Mesenchymal stem cell (in vitro differentiated cells and primary cell): Measurements from ENCODE around the gene SLC9A5.

ENCODE experiments used
- DNase-seq: peaks from one replicate; pipeline ENCODE4 v3.0.0-alpha.2; 2013
- H2AFZ ChIP-seq: one replicate; pipeline ENCODE4 v1.6.1; 2013; ENCODE audit warnings: low read depth, mild to moderate bottlenecking, control low read depth, inconsistent platforms, low read length, moderate library complexity
- H2AK5ac ChIP-seq: 2 replicates; pipeline ENCODE4 v1.6.1; 2013; ENCODE audit warnings: low read length, moderate library complexity, mild to moderate bottlenecking, inconsistent platforms; ENCODE audit not compliant: severe bottlenecking
- H2BK120ac ChIP-seq: one replicate; pipeline ENCODE4 v1.6.1; 2013; ENCODE audit warnings: low read depth, mild to moderate bottlenecking, inconsistent platforms, low read length, moderate library complexity
- H2BK12ac ChIP-seq, 2 experiments: one replicate each; pipeline ENCODE4 v1.6.1; 2013; ENCODE audit warnings: inconsistent platforms in 2 of 2, low read length in 2 of 2, mild to moderate bottlenecking in 2 of 2, moderate library complexity in 2 of 2, control low read depth in 1 of 2
- H2BK15ac ChIP-seq: one replicate; pipeline ENCODE4 v1.6.1; 2013; ENCODE audit warnings: mild to moderate bottlenecking, low read depth, inconsistent platforms; ENCODE audit not compliant: poor library complexity, severe bottlenecking
- H2BK5ac ChIP-seq: 2 replicates; pipeline ENCODE4 v1.6.1; 2013; ENCODE audit warnings: low read depth, mild to moderate bottlenecking, low read length, control low read depth, inconsistent platforms; ENCODE audit not compliant: poor library complexity, severe bottlenecking
- H3K14ac ChIP-seq, 2 experiments: one replicate each; pipeline ENCODE4 v1.6.1; 2013; ENCODE audit warnings: inconsistent platforms in 2 of 2, low read length in 2 of 2, control low read depth in 1 of 2, mild to moderate bottlenecking in 1 of 2, moderate library complexity in 1 of 2
- H3K18ac ChIP-seq, 2 experiments: one replicate each; pipeline ENCODE4 v1.6.1; 2013; ENCODE audit warnings: inconsistent platforms in 2 of 2, low read length in 2 of 2, control low read depth in 1 of 2, low read depth in 1 of 2, mild to moderate bottlenecking in 1 of 2
- H3K23ac ChIP-seq, 2 experiments: one replicate each; pipeline ENCODE4 v1.6.1; 2013; ENCODE audit warnings: inconsistent platforms in 2 of 2, low read length in 2 of 2, mild to moderate bottlenecking in 2 of 2, moderate library complexity in 2 of 2, control low read depth in 1 of 2
- H3K27ac ChIP-seq: 2 replicates; pipeline ENCODE4 v1.5.1; 2013; ENCODE audit warnings: mild to moderate bottlenecking, moderate library complexity, low read length, control low read depth, inconsistent platforms; ENCODE audit not compliant: poor library complexity, severe bottlenecking
- H3K27me3 ChIP-seq, 2 experiments: 2 replicates each; pipeline versions ENCODE4 v1.6.1 to v1.7.0; 2013; ENCODE audit warnings: low read length in 2 of 2, mild to moderate bottlenecking in 2 of 2, moderate library complexity in 2 of 2, control low read depth in 1 of 2, inconsistent platforms in 1 of 2; ENCODE audit not compliant: control insufficient read depth in 1 of 2, insufficient read depth in 1 of 2
- H3K36me3 ChIP-seq, 2 experiments: 2 replicates each; pipeline versions ENCODE4 v1.6.1 to v1.7.0; 2013; ENCODE audit warnings: low read length in 2 of 2, control low read depth in 1 of 2, inconsistent platforms in 1 of 2, low read depth in 1 of 2, mild to moderate bottlenecking in 1 of 2; ENCODE audit not compliant: insufficient read depth in 2 of 2, control insufficient read depth in 1 of 2
- H3K4ac ChIP-seq, 2 experiments: one replicate each; pipeline ENCODE4 v1.6.1; 2013; ENCODE audit warnings: inconsistent platforms in 2 of 2, low read length in 2 of 2, mild to moderate bottlenecking in 2 of 2, moderate library complexity in 2 of 2, control low read depth in 1 of 2, low read depth in 1 of 2
- H3K4me1 ChIP-seq: 2 replicates; pipeline ENCODE4 v1.6.1; 2013; ENCODE audit warnings: low read depth, low read length, control low read depth; ENCODE audit not compliant: control insufficient read depth, insufficient read depth
- H3K4me2 ChIP-seq: 2 replicates; pipeline ENCODE4 v1.6.1; 2013; ENCODE audit warnings: low read length, mild to moderate bottlenecking, inconsistent platforms; ENCODE audit not compliant: poor library complexity, severe bottlenecking
- H3K4me3 ChIP-seq, 2 experiments: 2 replicates each; pipeline versions ENCODE4 v1.5.1 to v1.7.0; 2013; ENCODE audit warnings: low read length in 2 of 2, mild to moderate bottlenecking in 2 of 2, control low read depth in 1 of 2, low read depth in 1 of 2; ENCODE audit not compliant: insufficient read depth in 1 of 2
- H3K79me1 ChIP-seq: replicated peaks from 2 replicates; pipeline ENCODE4 v1.6.1; 2013; ENCODE audit warnings: mild to moderate bottlenecking, control low read depth, low read length, inconsistent platforms; ENCODE audit not compliant: poor library complexity, severe bottlenecking
- H3K9ac ChIP-seq: 2 replicates; pipeline ENCODE4 v1.7.0; 2013; ENCODE audit warnings: mild to moderate bottlenecking, low read length, moderate library complexity
- H3K9me3 ChIP-seq: 2 replicates; pipeline ENCODE4 v1.7.0; 2013; ENCODE audit warnings: mild to moderate bottlenecking, low read length; ENCODE audit not compliant: control insufficient read depth
- H4K8ac ChIP-seq: one replicate; pipeline ENCODE4 v1.6.1; 2013; ENCODE audit warnings: inconsistent platforms, mild to moderate bottlenecking, low read length, moderate library complexity
- H4K91ac ChIP-seq: one replicate; pipeline ENCODE4 v1.6.1; 2013; ENCODE audit warnings: mild to moderate bottlenecking, low read length, inconsistent platforms
- WGBS: methylation state at CpG from one replicate; pipeline ENCODE4 v1.1.7; 2013; ENCODE audit warnings: mixed read lengths; 5-methylcytosine and 5-hydroxymethylcytosine counted together

Gene SLC9A5

GRCh38 chr16:67208154-67208896 lies 40.5 kb upstream of the SLC9A5 start:
- H2AK5ac ChIP-seq, result no peak overlapping the region
- H3K27me3 ChIP-seq, result no peaks in the 10 kb centered on the region
- H3K23ac ChIP-seq, result no peak overlapping the region
- no peak for DNase-seq
- H2AFZ ChIP-seq, result no peak overlapping the region
- WGBS, result 98% methylated on average over 11 of the region's 11 CpGs
- no peak overlapping the region for H2BK120ac ChIP-seq
- H3K4ac ChIP-seq, result no peak overlapping the region
- peak overlapping the region in 1 of 2 experiments; percentile 30 for H3K14ac ChIP-seq
- H3K9ac ChIP-seq, result peak overlapping the region; percentile 26
- peaks cover 27% of the 10 kb centered on the region for H3K4me1 ChIP-seq
- no peak overlapping the region for H3K18ac ChIP-seq
- no peak overlapping the region for H3K27ac ChIP-seq
- no peaks in the 10 kb centered on the region for H3K9me3 ChIP-seq
- H3K79me1 ChIP-seq, result no peaks in the 10 kb centered on the region
- peaks cover 19 to 29% of the 10 kb centered on the region in 2 experiments for H3K36me3 ChIP-seq
- no peak overlapping the region for H3K4me2 ChIP-seq
- no peak overlapping the region for H4K8ac ChIP-seq
- no peak overlapping the region for H2BK5ac ChIP-seq
- H3K4me3 ChIP-seq, result no peak overlapping the region
- no peak overlapping the region for H2BK15ac ChIP-seq
- peak overlapping the region; percentile 40 for H4K91ac ChIP-seq
- no peak overlapping the region for H2BK12ac ChIP-seq

- Histone ChIP-seq H3K9ac (no peak overlapping the region), H3K14ac (no peak overlapping the region), H3K4me1 (peaks cover 21% of the 10 kb centered on the region), H2AFZ (no peak overlapping the region), H3K23ac (no peak overlapping the region), H3K27ac (no peak overlapping the region), H4K8ac (no peak overlapping the region), H3K36me3 (peaks cover 17 to 19% of the 10 kb centered on the region in 2 experiments), H3K4ac (no peak overlapping the region), H4K91ac (no peak overlapping the region), H3K18ac (no peak overlapping the region), H3K79me1 (no peaks in the 10 kb centered on the region), H2BK15ac (no peak overlapping the region), H3K4me3 (no peak overlapping the region), H2AK5ac (no peak overlapping the region), H3K9me3 (no peaks in the 10 kb centered on the region), H3K27me3 (no peaks in the 10 kb centered on the region), H2BK12ac (no peak overlapping the region), H2BK120ac (no peak overlapping the region), H2BK5ac (no peak overlapping the region), H3K4me2 (no peak overlapping the region)
- 98% methylated on average over 5 of the region's 8 CpGs for WGBS
- no peak for DNase-seq
Observed at GRCh38 chr16:67209565-67209964, 39.2 kb upstream of the SLC9A5 start.

DNA sequence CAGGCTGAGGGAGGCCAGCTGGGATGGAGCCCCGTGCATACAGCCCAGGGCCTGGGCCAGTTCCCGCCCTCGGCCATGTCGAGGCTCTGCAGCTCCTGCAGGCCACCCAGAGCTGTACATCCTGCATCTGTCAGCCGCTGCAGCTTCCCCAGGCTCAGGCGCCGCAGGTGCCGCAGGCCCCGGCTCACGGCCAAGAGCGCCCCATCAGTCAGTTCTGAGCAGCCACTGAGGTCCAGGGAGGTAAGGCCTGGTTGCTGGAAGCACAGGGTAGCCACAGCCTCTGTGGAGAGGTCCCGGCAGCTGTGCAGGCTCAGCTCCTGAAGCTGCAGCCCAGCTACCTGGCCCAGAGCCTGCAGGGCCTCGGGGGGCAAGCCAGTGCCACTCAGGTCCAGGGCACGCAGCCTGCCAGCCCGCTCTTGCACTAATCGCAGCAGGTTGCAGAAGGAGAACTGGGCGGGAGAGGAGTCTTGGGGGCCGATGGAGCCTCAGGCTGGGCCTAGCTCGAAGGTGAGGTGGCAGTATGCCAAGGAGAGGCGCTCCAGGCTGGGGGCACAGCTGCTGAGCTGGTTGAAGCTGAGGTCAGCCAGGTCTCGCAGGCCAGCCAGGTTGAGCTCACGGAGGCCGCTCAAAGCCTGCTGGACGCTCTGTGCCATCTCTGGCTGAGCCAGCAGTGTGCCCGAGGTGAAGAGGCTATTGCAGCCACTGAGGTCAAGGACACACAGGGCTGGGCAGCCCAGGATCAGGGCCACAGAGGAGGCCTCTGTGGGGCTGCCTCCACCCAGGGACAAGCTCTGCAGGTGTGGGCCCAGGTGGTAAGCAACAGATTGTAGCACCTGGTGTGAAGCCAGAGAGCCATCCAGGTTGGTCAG lies 38.5 kb upstream of the SLC9A5 start:
- H3K4me3 ChIP-seq, result no peak overlapping the region
- no peak overlapping the region for H4K8ac ChIP-seq
- H2BK5ac ChIP-seq, result no peak overlapping the region
- H4K91ac ChIP-seq, result no peak overlapping the region
- no peak overlapping the region for H2BK15ac ChIP-seq
- peaks cover 14 to 19% of the 10 kb centered on the region in 2 experiments for H3K36me3 ChIP-seq
- H3K18ac ChIP-seq, result no peak overlapping the region
- H3K4me2 ChIP-seq, result no peak overlapping the region
- H3K27me3 ChIP-seq, result no peaks in the 10 kb centered on the region
- H3K4ac ChIP-seq, result no peak overlapping the region
- no peak overlapping the region for H2BK12ac ChIP-seq
- H3K9ac ChIP-seq, result no peak overlapping the region
- WGBS, result 89% methylated on average over 25 of the region's 25 CpGs
- H2AFZ ChIP-seq, result no peak overlapping the region
- DNase-seq, result no peak
- H3K79me1 ChIP-seq, result no peaks in the 10 kb centered on the region
- no peak overlapping the region for H3K23ac ChIP-seq
- no peak overlapping the region for H3K14ac ChIP-seq
- H3K27ac ChIP-seq, result no peak overlapping the region
- H2AK5ac ChIP-seq, result no peak overlapping the region
- no peaks in the 10 kb centered on the region for H3K9me3 ChIP-seq
- H2BK120ac ChIP-seq, result no peak overlapping the region
- peaks cover 21% of the 10 kb centered on the region for H3K4me1 ChIP-seq

- H3K27me3 ChIP-seq, result no peaks in the 10 kb centered on the region
- peaks cover 17 to 19% of the 10 kb centered on the region in 2 experiments for H3K36me3 ChIP-seq
- no peak overlapping the region for H3K4me2 ChIP-seq
- no peak overlapping the region for H4K8ac ChIP-seq
- no peak overlapping the region for H2BK120ac ChIP-seq
- H3K9ac ChIP-seq, result no peak overlapping the region
- no peak overlapping the region for H2AK5ac ChIP-seq
- H3K14ac ChIP-seq, result no peak overlapping the region
- H2BK15ac ChIP-seq, result no peak overlapping the region
- peaks cover 20% of the 10 kb centered on the region for H3K4me1 ChIP-seq
- no peak overlapping the region for H3K4me3 ChIP-seq
- H3K79me1 ChIP-seq, result no peaks in the 10 kb centered on the region
- no peak overlapping the region for H2AFZ ChIP-seq
- H4K91ac ChIP-seq, result no peak overlapping the region
- no peak overlapping the region for H3K18ac ChIP-seq
- no peak overlapping the region for H3K23ac ChIP-seq
- no peak overlapping the region for H3K4ac ChIP-seq
- H2BK12ac ChIP-seq, result no peak overlapping the region
- WGBS, result 83% methylated on average over 7 of the region's 7 CpGs
- no peak for DNase-seq
- no peak overlapping the region for H3K27ac ChIP-seq
- H3K9me3 ChIP-seq, result no peaks in the 10 kb centered on the region
- no peak overlapping the region for H2BK5ac ChIP-seq
Observed at GRCh38 chr16:67211674-67212073, 37.1 kb upstream of the SLC9A5 start.
